NCI-H1105 treated with DMSO at 0.1 percent for 48 hours (cell line): ENCODE data around the gene PAX8.
"Not testable (repeated sequence)": the region's sequence is repeated elsewhere in the genome, so short reads cannot be mapped to it uniquely, and the experiment has no call there.

ENCODE experiments used
- DNase-seq: peaks from one replicate; lab custom pipeline; 2025; lab: John Stamatoyannopoulos, UW

The PAX8 gene

GRCh38 chr2:113288674-113289149, 10.0 kb upstream of the PAX8 start:
- peak; percentile 9 for DNase-seq

GRCh38 chr2:113288117-113288673, 9.5 kb upstream of the PAX8 start:
- not testable (repeated sequence) for DNase-seq

GRCh38 chr2:113285816-113286215, 7.1 kb upstream of the PAX8 start:
- DNase-seq, result no peak

GRCh38 chr2:113284999-113285398, 6.3 kb upstream of the PAX8 start:
- DNase-seq, result not testable (repeated sequence)

- no peak for DNase-seq
Observed at GRCh38 chr2:113284476-113284875, 5.8 kb upstream of the PAX8 start.

- no peak for DNase-seq
Observed at GRCh38 chr2:113283704-113284284, 5.1 kb upstream of the PAX8 start.

- DNase-seq, result no peak
Observed at GRCh38 chr2:113282747-113283533, 4.2 kb upstream of the PAX8 start.

GRCh38 chr2:113281910-113282746, 3.4 kb upstream of the PAX8 start:
- no peak for DNase-seq

- no peak for DNase-seq
Observed at GRCh38 chr2:113278073-113278741, 514 bp downstream of the PAX8 start.

GRCh38 chr2:113277474-113278072, 1.1 kb downstream of the PAX8 start:
- DNase-seq, result no peak

- DNase-seq, result no peak
Observed at GRCh38 chr2:113276761-113277425, 1.8 kb downstream of the PAX8 start.

GRCh38 chr2:113276216-113276760, 2.4 kb downstream of the PAX8 start:
- no peak for DNase-seq

- DNase-seq, result no peak
Observed at GRCh38 chr2:113275556-113276215, 3.0 kb downstream of the PAX8 start.

GRCh38 chr2:113274432-113274831, 4.3 kb downstream of the PAX8 start:
- DNase-seq, result no peak

GRCh38 chr2:113273981-113274380, 4.7 kb downstream of the PAX8 start:
- DNase-seq, result no peak

- no peak for DNase-seq
Observed at GRCh38 chr2:113273027-113273551, 5.6 kb downstream of the PAX8 start.

- DNase-seq, result no peak
Observed at GRCh38 chr2:113272477-113272876, 6.2 kb downstream of the PAX8 start.

GRCh38 chr2:113268621-113269360, 9.9 kb downstream of the PAX8 start:
- no peak for DNase-seq

GRCh38 chr2:113266431-113266830, 12.3 kb downstream of the PAX8 start:
- no peak for DNase-seq
